A549 (cell line): ENCODE results near the gene OTOP2. TPM values are rescaled to one million over a fixed set of nuclear protein-coding genes. Genes with fewer than 3 reads are reported as not detected.

Experiments
- ATAC-seq, 2 experiments: fragments of 200-7000 bp in 1 of 2; fragments of >200 bp in 1 of 2; cut with Nextera tagmentation in 1 of 2; cut with Tn5 transposase in 1 of 2; 3 replicates each; pipeline versions ENCODE4 v1.8.0 to v1.9.1; 2018 to 2020; ENCODE audit warnings: mild to moderate bottlenecking in 1 of 2, moderate library complexity in 1 of 2
- CTCF ChIA-PET: fragments of 300-600 bp; sonication (Branson Sonifier 250); formaldehyde crosslinking; extraction: SDS; loops from one replicate; lab custom pipeline; 2021; ENCODE audit warnings: antibody characterized with exemption, inconsistent platforms; lab: Yijun Ruan, JAX
- POLR2A ChIA-PET: fragments of 350-600 bp; formaldehyde crosslinking; extraction: SDS; loops from one replicate; lab custom pipeline; 2021; ENCODE audit warnings: antibody characterized with exemption, inconsistent platforms; lab: Yijun Ruan, JAX
- DNase-seq, 2 experiments: peaks; one replicate each; pipeline versions ENCODE4 v3.0.0 to v3.0.0-alpha.2; 2011 to 2016; ENCODE audit warnings: low read depth in 1 of 2, low spot score in 1 of 2
- FAIRE-seq: peaks from 2 replicates; lab custom pipeline; 2011; peaks lifted over from hg19 to GRCh38; lab: Jason Lieb, UNC
- H3K27ac ChIP-seq, 2 experiments: fragments of >200 bp; sonication (Bioruptor Twin); formaldehyde crosslinking; 3 replicates each; pipeline ENCODE4 v1.5.1; 2016 to 2017
- H3K4me1 ChIP-seq: fragments of >200 bp; sonication (Bioruptor Twin); formaldehyde crosslinking; 3 replicates; pipeline ENCODE4 v1.6.1; 2016
- H3K4me2 ChIP-seq: fragments of >200 bp; sonication (Bioruptor Twin); formaldehyde crosslinking; 3 replicates; pipeline ENCODE4 v1.6.1; 2016
- H3K4me3 ChIP-seq: fragments of >200 bp; sonication (Bioruptor Twin); formaldehyde crosslinking; 3 replicates; pipeline ENCODE4 v1.5.1; 2016
- H3K9me3 ChIP-seq: fragments of >200 bp; sonication (Bioruptor Twin); formaldehyde crosslinking; 3 replicates; pipeline ENCODE4 v1.6.1; 2016
- BHLHE40 ChIP-seq: IDR thresholded peaks from 2 replicates; pipeline ENCODE4 v1.6.1; 2012; ENCODE audit warnings: low read depth, low read length, inconsistent platforms
- CBX2 ChIP-seq: fragments of 200-600 bp; sonication (generic); IDR thresholded peaks from 2 replicates; pipeline ENCODE4 v1.6.1; 2016; ENCODE audit warnings: low read depth, mild to moderate bottlenecking, borderline replicate concordance
- CEBPB ChIP-seq, 2 experiments: fragments of >200 bp in 1 of 2; sonication (Bioruptor Twin) in 1 of 2; formaldehyde crosslinking in 1 of 2; IDR thresholded peaks; 2 replicates each; pipeline ENCODE4 v1.6.1; 2012 to 2016
- CHD2 ChIP-seq: fragments of 150-350 bp; IDR thresholded peaks from 2 replicates; pipeline ENCODE4 v1.6.1; 2014; ENCODE audit warnings: low read length; ENCODE audit not compliant: partially characterized antibody
- EHF ChIP-seq: fragments of 250-450 bp; sonication (Bioruptor Pico); IDR thresholded peaks from 2 replicates; pipeline ENCODE4 v1.5.0; 2020; ENCODE audit warnings: mild to moderate bottlenecking
- ESRRA ChIP-seq: fragments of 150-350 bp; IDR thresholded peaks from 2 replicates; pipeline ENCODE4 v1.6.1; 2014; ENCODE audit warnings: mild to moderate bottlenecking, low read length, borderline replicate concordance
- FOSB ChIP-seq: fragments of 250-450 bp; sonication (Bioruptor Pico); IDR thresholded peaks from 2 replicates; pipeline ENCODE4 v1.5.0; 2020; ENCODE audit warnings: mild to moderate bottlenecking, moderate library complexity
- HEYL ChIP-seq: fragments of 250-450 bp; sonication (Bioruptor Pico); IDR thresholded peaks from 2 replicates; pipeline ENCODE4 v1.8.0; 2021; ENCODE audit warnings: mild to moderate bottlenecking, moderate library complexity
- HOXB13 ChIP-seq: fragments of 250-450 bp; sonication (Bioruptor Pico); IDR thresholded peaks from 2 replicates; pipeline ENCODE4 v1.5.0; 2020; ENCODE audit warnings: low read depth, mild to moderate bottlenecking, moderate library complexity
- KDM1A ChIP-seq: fragments of 200-600 bp; sonication (generic); IDR thresholded peaks from 2 replicates; pipeline ENCODE4 v1.6.1; 2016; ENCODE audit warnings: low read depth, mild to moderate bottlenecking
- NFE2L2 ChIP-seq: fragments of 150-350 bp; conservative IDR thresholded peaks from 2 replicates; pipeline ENCODE4 v1.6.1; 2014; ENCODE audit warnings: low read length
- RCOR1 ChIP-seq: fragments of 150-350 bp; IDR thresholded peaks from 2 replicates; pipeline ENCODE4 v1.6.1; 2014; ENCODE audit warnings: antibody characterized with exemption, low read length, low read depth
- WGBS: methylation state at CpG from one replicate; pipeline ENCODE4 v1.1.6; 2017; ENCODE audit errors: missing lambda C conversion rate; 5-methylcytosine and 5-hydroxymethylcytosine counted together
- polyA plus RNA-seq, 4 experiments: library from polyadenylated mRNA; depleted of rRNA in 3 of 4; stranded (reverse); fragments of >200 nt; fragmentation: RNase III in 1 of 4; extraction: RNeasy Plus Mini Kit Qiagen cat#74134 plus additional on column Dnase treatment in 1 of 4; gene quantifications; 2 replicates in 3 of 4; 3 replicates in 1 of 4; pipeline ENCODE4 v1.2.3, GENCODE V29; 2011 to 2017
- TF ChIP-seq, protein P1 (sequence below): fragments of >200 bp; sonication (Bioruptor Twin); formaldehyde crosslinking; IDR thresholded peaks from 3 replicates; pipeline ENCODE4 v1.5.1; 2016
- TF ChIP-seq, protein P2 (sequence below): fragments of 250-450 bp; sonication (Bioruptor Pico); IDR thresholded peaks from 2 replicates; pipeline ENCODE4 v1.5.0; 2020; ENCODE audit warnings: low read depth, mild to moderate bottlenecking, moderate library complexity
- TF ChIP-seq, protein P3 (sequence below): fragments of 450-650 bp; IDR thresholded peaks from 2 replicates; pipeline ENCODE4 v1.6.1; 2014; ENCODE audit warnings: antibody characterized with exemption

OTOP2 gene
- polyA plus RNA-seq, 2 of the 4 experiments (the other 2 are of a cell fraction), result 0.06 TPM; not detected in 1

DNA sequence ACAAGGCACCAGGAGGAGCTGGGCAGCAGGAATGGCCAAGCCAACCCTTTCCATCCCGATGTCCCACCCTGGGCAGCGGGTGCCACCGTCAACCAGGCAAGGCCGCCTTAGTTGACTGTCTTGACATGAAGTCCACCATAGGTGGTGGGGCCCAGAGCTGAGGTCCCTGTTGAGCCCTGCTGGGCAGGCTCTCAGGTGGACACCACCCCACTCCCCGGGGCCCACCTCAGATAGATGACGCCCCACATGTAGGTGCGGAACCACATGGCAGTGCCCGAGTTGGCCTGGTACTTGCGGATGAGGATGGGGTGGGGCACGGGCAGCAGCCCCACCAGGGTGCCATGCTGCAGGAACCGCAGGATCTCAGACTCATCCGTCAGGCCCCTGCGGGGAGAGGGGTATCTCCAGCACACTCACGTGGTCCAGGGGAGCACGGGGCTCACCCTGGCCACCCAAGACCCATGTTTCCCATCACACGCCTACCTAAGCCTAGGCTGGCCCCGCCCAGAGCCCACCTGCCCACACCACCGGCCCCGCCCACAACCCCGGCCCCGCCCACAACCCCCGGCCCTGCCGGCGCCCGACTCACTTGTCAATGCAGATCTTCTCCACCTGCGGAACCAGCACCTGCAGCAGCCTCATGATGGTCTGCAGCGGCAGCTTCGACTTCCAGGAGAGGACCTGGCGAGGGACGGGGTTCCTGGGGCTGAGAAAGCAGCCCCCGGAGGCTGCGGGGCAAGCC lies 27.8 kb downstream of the OTOP2 start:
- H3K9me3 ChIP-seq, result no peaks in the 10 kb centered on the region
- ChIA-PET POLR2A (interaction anchor here (1.0 kb wide), 1 partner anchor 83 kb away, joined by 3 read pairs; no protein-coding TSS in a partner anchor), CTCF (interaction anchor here (0.6 to 42.3 kb wide), 6 partner anchors 5 to 467 kb away, joined by 3 to 1448 read pairs (median 6); partner anchors contain the start of genes CDR2L, HID1, OTOP2 and OTOP3)
- no peak overlapping the region for H3K4me2 ChIP-seq
- WGBS, result 90% methylated on average over 25 of the region's 32 CpGs
- FAIRE-seq (no peak), DNase-seq (no peak), ATAC-seq (no peak)
- H3K27ac ChIP-seq, result no peak overlapping the region
- no peak overlapping the region for H3K4me3 ChIP-seq
- peaks cover 26% of the 10 kb centered on the region for H3K4me1 ChIP-seq
- TF ChIP-seq BHLHE40, result no peak
- TF ChIP-seq CHD2, result no peak
- TF ChIP-seq, protein P1, sequence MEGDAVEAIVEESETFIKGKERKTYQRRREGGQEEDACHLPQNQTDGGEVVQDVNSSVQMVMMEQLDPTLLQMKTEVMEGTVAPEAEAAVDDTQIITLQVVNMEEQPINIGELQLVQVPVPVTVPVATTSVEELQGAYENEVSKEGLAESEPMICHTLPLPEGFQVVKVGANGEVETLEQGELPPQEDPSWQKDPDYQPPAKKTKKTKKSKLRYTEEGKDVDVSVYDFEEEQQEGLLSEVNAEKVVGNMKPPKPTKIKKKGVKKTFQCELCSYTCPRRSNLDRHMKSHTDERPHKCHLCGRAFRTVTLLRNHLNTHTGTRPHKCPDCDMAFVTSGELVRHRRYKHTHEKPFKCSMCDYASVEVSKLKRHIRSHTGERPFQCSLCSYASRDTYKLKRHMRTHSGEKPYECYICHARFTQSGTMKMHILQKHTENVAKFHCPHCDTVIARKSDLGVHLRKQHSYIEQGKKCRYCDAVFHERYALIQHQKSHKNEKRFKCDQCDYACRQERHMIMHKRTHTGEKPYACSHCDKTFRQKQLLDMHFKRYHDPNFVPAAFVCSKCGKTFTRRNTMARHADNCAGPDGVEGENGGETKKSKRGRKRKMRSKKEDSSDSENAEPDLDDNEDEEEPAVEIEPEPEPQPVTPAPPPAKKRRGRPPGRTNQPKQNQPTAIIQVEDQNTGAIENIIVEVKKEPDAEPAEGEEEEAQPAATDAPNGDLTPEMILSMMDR, result no peak
- TF ChIP-seq ESRRA, result no peak
- no peak for TF ChIP-seq HOXB13
- no peak for TF ChIP-seq KDM1A
- TF ChIP-seq EHF, result no peak

DNA sequence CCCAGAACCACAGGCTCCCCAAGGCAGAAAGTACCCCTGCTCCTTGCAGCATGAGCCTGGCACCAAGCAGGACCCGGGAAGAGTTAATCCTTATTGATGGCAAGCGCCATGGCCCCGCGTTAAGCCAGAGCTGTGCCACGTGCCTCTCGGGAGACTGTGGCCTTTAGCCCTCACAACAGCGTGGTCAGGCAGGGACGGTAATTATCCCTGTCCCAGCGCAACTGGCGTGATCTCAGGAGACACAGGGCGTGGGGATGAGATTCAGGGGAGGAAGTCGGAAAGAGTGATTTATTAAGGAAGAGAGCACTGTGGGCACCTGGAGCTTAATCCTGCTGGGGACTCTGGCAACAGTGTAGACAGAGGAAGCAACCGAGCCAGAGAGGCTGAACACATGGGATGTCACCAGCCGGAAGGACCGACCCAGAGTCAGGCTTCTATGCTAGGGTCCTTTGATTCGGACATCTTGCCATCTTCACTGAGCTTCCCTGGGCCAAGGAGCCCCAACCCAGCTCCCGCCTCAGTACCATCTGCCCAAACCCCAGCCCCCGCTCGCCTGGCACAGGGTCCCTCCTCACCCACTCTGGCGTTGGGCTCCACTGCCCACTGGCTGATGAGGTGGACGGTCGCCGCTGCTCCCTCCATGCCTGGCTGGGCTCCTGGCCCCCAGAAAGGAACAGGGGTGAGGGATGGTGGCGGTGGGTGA lies 28.5 kb downstream of the OTOP2 start:
- WGBS, result 94% methylated on average over 24 of the region's 24 CpGs
- Histone ChIP-seq H3K27ac (no peak overlapping the region), H3K4me1 (peaks cover 26% of the 10 kb centered on the region), H3K4me3 (no peak overlapping the region), H3K4me2 (no peak overlapping the region), H3K9me3 (no peaks in the 10 kb centered on the region)
- DNase-seq (no peak), ATAC-seq (no peak), FAIRE-seq (no peak)
- ChIA-PET POLR2A (no interaction called here), CTCF (interaction anchor here (0.9 to 42.3 kb wide), 4 partner anchors 5 to 319 kb away, joined by 3 to 1448 read pairs (median 726); partner anchors contain the start of genes HID1, MIF4GD, OTOP2 and OTOP3)
- TF ChIP-seq RCOR1 (no peak), FOSB (no peak)
- TF ChIP-seq, protein P2, sequence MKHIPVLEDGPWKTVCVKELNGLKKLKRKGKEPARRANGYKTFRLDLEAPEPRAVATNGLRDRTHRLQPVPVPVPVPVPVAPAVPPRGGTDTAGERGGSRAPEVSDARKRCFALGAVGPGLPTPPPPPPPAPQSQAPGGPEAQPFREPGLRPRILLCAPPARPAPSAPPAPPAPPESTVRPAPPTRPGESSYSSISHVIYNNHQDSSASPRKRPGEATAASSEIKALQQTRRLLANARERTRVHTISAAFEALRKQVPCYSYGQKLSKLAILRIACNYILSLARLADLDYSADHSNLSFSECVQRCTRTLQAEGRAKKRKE (CRISPR knock-in tag), result no peak
- TF ChIP-seq, protein P3, sequence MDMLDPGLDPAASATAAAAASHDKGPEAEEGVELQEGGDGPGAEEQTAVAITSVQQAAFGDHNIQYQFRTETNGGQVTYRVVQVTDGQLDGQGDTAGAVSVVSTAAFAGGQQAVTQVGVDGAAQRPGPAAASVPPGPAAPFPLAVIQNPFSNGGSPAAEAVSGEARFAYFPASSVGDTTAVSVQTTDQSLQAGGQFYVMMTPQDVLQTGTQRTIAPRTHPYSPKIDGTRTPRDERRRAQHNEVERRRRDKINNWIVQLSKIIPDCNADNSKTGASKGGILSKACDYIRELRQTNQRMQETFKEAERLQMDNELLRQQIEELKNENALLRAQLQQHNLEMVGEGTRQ, result no peak

DNA sequence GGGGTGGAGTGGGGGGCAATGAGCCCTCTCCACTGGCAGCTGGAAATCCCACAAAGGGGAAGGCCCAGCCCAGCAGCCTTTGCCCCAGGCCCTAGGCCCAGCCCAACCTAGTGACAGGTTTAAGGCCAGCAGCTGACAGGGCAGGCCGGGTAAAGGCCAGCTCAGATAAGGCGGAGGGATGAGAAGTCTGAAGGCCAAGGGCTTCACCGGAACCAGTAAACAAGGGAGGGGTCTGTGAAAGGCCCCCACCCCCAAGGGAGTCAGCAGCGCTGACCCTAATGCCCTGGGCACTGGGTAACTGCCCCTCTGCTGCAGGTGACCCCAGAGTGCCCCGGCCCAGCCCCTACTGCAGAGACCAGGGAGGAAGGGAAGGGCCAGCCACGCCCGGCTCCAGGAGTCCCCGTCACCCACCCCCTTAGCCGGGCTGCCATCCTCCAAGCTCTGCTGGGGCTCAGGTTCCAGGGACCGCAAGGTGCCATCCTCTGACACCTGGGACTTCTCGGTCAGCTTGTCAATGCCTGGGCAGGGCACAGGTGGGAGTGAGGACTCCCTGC lies 29.1 kb downstream of the OTOP2 start:
- peak overlapping the region in 1 of 2 experiments; percentile 42; a peak in 2 of 6 replicates for H3K27ac ChIP-seq

More for the DNA sequence above, 29.1 kb downstream of the OTOP2 start:
- H3K4me1 ChIP-seq, result peaks cover 26% of the 10 kb centered on the region
- no peak overlapping the region for H3K4me3 ChIP-seq
- WGBS, result 63% methylated on average over 11 of the region's 11 CpGs
- POLR2A ChIA-PET, result interaction anchor here (0.5 kb wide), 1 partner anchor 46 kb away, joined by 3 read pairs; no protein-coding TSS in a partner anchor
- DNase-seq (no peak), FAIRE-seq (no peak)
- TF ChIP-seq NFE2L2, result no peak
- TF ChIP-seq CBX2, result no peak
- TF ChIP-seq HEYL (CRISPR knock-in tag), result no peak
- TF ChIP-seq CEBPB (IDR thresholded peaks at IDR 0.05), result no peak
- TF ChIP-seq, all 56 proteins: peak for 0
- CTCF ChIA-PET, result interaction anchor here (0.8 to 42.3 kb wide), 4 partner anchors 4 to 318 kb away, joined by 3 to 1448 read pairs (median 726); partner anchors contain the start of genes HID1, MIF4GD, OTOP2 and OTOP3
- no peaks in the 10 kb centered on the region for H3K9me3 ChIP-seq
- peak overlapping the region; percentile 39 for H3K4me2 ChIP-seq
- ATAC-seq, result no peak
